ENCODE data around the gene FANCC.

DNA sequence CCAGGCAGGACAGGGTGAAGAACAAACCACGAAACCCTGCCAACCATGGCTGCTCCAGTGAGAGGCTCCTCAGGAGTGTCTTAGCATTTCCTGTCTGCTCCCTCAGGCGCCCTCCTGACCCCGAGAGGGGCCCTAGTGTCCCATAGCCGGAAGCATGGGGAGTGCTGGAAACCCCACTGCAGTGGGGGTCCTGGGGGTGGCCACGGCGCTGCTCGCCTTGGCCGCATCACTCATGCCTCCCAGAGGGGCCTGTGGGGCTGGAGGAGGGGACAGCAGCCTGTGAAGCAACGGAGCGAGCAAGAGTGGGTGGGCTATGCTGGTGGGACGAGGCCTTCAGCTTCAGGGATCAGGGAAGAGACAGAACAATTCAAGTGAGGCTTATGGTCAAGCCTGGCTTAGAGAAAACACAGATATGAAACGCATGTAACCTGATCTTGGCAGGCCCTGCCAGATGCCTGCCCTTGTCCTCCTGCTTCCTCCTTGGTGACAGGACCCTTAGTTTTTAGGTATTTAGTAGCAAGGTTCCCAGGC is 219.1 kb downstream of the FANCC start:
- TF ChIP-seq, protein P1, sequence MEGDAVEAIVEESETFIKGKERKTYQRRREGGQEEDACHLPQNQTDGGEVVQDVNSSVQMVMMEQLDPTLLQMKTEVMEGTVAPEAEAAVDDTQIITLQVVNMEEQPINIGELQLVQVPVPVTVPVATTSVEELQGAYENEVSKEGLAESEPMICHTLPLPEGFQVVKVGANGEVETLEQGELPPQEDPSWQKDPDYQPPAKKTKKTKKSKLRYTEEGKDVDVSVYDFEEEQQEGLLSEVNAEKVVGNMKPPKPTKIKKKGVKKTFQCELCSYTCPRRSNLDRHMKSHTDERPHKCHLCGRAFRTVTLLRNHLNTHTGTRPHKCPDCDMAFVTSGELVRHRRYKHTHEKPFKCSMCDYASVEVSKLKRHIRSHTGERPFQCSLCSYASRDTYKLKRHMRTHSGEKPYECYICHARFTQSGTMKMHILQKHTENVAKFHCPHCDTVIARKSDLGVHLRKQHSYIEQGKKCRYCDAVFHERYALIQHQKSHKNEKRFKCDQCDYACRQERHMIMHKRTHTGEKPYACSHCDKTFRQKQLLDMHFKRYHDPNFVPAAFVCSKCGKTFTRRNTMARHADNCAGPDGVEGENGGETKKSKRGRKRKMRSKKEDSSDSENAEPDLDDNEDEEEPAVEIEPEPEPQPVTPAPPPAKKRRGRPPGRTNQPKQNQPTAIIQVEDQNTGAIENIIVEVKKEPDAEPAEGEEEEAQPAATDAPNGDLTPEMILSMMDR (IDR thresholded peaks at IDR 0.05; ENCODE audit: insufficient read depth, low read depth, low read length) = no peak
- TF ChIP-seq EZH2 (IDR thresholded peaks at IDR 0.05; ENCODE audit: insufficient read depth, low read length) = no peak
